AG09309 (cell line): ENCODE data around the gene NREP.
A peak's percentile ranks its signal among the peaks of the same experiment; 100 is the strongest.

Experiments used
- DNase-seq: peaks from one replicate; pipeline ENCODE4 v3.0.0-alpha.2; 2010; ENCODE audit warnings: low read depth
- H3K4me3 ChIP-seq: 2 replicates; pipeline ENCODE4 v1.5.1; 2011; ENCODE audit warnings: mild to moderate bottlenecking, low read depth, low read length, moderate library complexity; ENCODE audit not compliant: control insufficient read depth
- TF ChIP-seq, protein P1 (sequence below): IDR thresholded peaks from 2 replicates; pipeline ENCODE4 v1.5.1; 2011; ENCODE audit warnings: mild to moderate bottlenecking, low read depth, low read length, inconsistent platforms; ENCODE audit not compliant: insufficient read depth, control insufficient read depth; ENCODE audit errors: missing control alignments

The NREP gene

GRCh38 chr5:111792471-111793058, 35.6 kb upstream of the NREP start:
- TF ChIP-seq, protein P1, sequence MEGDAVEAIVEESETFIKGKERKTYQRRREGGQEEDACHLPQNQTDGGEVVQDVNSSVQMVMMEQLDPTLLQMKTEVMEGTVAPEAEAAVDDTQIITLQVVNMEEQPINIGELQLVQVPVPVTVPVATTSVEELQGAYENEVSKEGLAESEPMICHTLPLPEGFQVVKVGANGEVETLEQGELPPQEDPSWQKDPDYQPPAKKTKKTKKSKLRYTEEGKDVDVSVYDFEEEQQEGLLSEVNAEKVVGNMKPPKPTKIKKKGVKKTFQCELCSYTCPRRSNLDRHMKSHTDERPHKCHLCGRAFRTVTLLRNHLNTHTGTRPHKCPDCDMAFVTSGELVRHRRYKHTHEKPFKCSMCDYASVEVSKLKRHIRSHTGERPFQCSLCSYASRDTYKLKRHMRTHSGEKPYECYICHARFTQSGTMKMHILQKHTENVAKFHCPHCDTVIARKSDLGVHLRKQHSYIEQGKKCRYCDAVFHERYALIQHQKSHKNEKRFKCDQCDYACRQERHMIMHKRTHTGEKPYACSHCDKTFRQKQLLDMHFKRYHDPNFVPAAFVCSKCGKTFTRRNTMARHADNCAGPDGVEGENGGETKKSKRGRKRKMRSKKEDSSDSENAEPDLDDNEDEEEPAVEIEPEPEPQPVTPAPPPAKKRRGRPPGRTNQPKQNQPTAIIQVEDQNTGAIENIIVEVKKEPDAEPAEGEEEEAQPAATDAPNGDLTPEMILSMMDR = no peak
- peak; percentile 47 for DNase-seq
- H3K4me3 ChIP-seq = no peak overlapping the region

- H3K4me3 ChIP-seq = no peak overlapping the region
- no peak for DNase-seq
- TF ChIP-seq, protein P1 = no peak
Measured at GRCh38 chr5:111790295-111790694, 33.3 kb upstream of the NREP start.

DNA sequence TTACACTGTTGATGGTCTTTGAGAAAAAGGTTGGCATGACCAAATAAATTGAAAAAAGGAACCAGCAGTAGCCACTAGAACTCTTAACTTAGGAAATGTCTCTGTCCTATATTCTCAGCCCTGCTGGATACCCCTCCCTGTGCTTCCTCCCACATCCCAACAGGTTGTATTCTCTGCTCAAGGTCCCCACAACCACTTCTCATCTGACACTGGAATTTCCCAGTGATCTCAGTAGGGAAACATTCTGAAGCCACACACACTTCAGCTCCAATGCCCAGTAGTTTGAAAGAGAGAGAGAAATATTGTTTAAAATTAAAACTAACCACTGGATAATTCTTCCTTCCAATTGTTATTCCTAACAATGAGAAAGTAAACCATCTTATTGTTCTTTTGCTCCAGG, 30.0 kb upstream of the NREP start:
- no peak for DNase-seq
- TF ChIP-seq, protein P1 = no peak
- H3K4me3 ChIP-seq = no peak overlapping the region

DNA sequence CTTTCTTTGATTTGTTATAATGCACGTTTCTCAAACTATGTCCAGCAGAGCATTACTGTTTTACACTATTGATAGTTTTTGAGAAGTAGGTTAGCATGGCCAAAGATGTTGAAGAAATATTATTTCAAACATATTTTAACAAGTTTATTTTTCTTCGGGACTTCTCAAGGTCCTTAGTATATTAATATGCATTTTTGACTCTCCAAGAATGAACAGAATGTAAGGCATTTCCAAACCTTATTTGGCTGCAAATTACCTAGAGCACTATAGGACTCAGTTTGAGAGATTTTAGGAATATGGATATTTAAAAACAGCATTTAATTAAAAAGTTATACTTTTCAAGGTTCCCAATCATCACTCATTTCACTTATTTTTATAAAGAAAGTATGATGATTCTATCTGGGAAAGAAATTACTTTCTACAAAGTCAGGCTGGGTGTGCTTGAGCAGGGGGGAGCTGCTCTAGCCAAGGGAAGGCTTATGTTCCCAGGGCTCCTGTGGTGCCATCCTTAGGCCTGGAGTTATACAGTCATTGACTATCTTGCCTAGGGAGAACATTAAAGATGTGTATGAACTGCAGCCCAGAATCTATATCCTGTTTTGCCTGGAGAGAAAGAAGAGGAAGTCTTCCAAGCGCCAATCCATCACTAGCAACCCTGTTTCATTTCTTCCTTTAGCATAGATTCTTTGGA, 27.6 kb upstream of the NREP start:
- no peak overlapping the region for H3K4me3 ChIP-seq
- TF ChIP-seq, protein P1 = no peak
- DNase-seq = no peak

- TF ChIP-seq, protein P1 = no peak
- no peak overlapping the region for H3K4me3 ChIP-seq
- DNase-seq = no peak
Measured at GRCh38 chr5:111783537-111783936, 26.5 kb upstream of the NREP start.

DNA sequence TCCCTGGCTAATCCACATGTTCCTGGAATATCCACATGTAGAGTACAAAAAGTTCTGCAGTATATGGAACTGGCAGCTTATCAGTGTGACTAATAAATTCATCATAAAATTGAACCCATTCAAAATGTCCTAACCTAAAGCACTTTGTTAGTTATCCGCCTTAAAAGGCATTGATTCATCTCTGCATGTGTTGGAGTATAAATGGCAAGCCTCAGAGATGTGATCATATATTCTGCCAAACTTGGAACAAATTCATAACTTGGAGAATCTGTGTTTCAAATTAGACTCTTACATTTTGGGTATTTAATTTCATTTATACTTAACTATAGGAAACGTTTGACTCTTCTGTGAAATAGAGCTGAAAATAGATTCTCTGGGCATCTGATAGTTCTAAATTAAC, 25.2 kb upstream of the NREP start:
- TF ChIP-seq, protein P1 = no peak
- no peak for DNase-seq
- no peak overlapping the region for H3K4me3 ChIP-seq

DNA sequence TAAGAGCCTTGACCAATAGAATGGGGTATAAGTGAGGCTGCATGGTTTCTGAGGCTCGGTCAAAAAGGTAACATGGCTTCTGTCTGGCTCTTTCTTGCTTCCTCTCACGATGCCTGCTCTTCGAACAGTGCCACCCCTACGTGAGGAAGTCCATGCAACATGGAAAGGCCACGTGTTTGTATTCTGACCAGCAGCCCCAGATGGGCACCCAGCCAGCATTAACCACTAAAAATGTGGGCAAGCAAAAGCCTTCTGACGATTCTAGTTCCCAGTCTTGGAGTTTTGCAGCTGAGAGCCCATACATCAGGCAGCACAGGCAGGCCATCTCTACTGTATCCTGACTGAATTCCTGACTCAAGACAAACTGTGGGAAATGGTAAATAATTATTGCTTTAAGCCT, 24.2 kb upstream of the NREP start:
- H3K4me3 ChIP-seq = no peak overlapping the region
- DNase-seq = no peak

More for the DNA sequence above, 24.2 kb upstream of the NREP start:
- TF ChIP-seq, protein P1 = no peak
